Breast epithelium (tissue), 3 donors: ENCODE data around the gene HS3ST1.

ENCODE experiments used
- POLR2A ChIP-seq: fragments of 450-650 bp; IDR thresholded peaks from one replicate; pipeline ENCODE4 v1.6.1; 2016; ENCODE audit warnings: antibody characterized with exemption, mild to moderate bottlenecking, moderate library complexity
- POLR2AphosphoS5 ChIP-seq, 3 donors: sonication (generic); formaldehyde crosslinking; IDR thresholded peaks; one replicate each; pipeline ENCODE4 v1.6.1; 2017; ENCODE audit warnings: antibody characterized with exemption in 3 of 3
- TF ChIP-seq, protein P1 (sequence below), 3 donors: fragments of 450-650 bp; IDR thresholded peaks; one replicate each; pipeline ENCODE4 v1.5.1; 2016 to 2017; ENCODE audit warnings: antibody characterized with exemption in 3 of 3, mild to moderate bottlenecking in 3 of 3, moderate library complexity in 3 of 3

DNA sequence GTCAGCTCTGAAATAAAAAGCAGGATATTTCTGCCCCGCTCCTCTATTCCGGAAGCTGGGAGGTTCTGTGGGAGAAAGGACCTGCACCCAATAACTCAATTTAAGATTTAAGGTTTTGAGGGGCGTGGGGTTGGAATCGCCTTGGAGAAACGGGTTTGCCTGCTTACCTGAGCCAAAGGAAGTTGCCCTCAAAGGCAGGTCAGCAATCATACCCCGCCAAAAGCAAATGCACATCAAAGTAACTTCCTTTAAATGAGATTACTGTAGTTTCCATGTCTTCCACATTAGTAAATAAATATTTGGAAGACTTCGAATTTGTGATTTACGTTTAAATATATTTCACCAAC lies 978 bp upstream of the HS3ST1 start:
- TF ChIP-seq, protein P1, sequence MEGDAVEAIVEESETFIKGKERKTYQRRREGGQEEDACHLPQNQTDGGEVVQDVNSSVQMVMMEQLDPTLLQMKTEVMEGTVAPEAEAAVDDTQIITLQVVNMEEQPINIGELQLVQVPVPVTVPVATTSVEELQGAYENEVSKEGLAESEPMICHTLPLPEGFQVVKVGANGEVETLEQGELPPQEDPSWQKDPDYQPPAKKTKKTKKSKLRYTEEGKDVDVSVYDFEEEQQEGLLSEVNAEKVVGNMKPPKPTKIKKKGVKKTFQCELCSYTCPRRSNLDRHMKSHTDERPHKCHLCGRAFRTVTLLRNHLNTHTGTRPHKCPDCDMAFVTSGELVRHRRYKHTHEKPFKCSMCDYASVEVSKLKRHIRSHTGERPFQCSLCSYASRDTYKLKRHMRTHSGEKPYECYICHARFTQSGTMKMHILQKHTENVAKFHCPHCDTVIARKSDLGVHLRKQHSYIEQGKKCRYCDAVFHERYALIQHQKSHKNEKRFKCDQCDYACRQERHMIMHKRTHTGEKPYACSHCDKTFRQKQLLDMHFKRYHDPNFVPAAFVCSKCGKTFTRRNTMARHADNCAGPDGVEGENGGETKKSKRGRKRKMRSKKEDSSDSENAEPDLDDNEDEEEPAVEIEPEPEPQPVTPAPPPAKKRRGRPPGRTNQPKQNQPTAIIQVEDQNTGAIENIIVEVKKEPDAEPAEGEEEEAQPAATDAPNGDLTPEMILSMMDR (IDR thresholded peaks at IDR 0.05): no peak
- TF ChIP-seq POLR2AphosphoS5 (IDR thresholded peaks at IDR 0.05) (no peak), POLR2A (no peak)
